ENCODE measurements around the gene RMDN3. TPM values are rescaled to one million over a fixed set of nuclear protein-coding genes. Genes with fewer than 3 reads are reported as not detected.

The RMDN3 gene
- polyA plus RNA-seq, 2 donors: 18.0 to 21.6 TPM

DNA sequence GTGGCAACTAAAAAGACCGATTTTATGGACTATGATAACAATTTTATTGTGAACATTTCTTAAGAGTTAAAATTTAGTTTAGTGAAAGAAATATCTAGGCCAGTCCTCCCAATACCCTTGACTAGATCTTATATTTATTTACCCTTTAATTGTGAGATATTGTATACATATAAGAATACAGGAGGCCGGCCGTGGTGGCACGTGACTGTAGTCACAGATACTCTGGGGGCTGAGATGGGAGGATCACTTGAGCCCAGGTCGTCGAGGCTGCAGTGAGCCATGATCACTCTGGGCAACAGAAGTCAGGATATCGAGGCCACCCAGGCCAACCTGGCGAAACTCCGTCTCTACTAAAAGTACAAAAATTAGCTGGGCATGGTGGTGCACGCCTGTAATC, 756 bp upstream of the RMDN3 start:
- Histone ChIP-seq H3K27ac (ENCODE audit: low read depth in 2 of 2, low read length in 1 of 2) (no peak overlapping the region), H3K4me3 (ENCODE audit: low read depth in 1 of 2, low read length in 2 of 2) (peak overlapping the region; percentile 69 to 82), H3K4me1 (ENCODE audit: control insufficient read depth in 2 of 2, insufficient read depth in 2 of 2, low read length in 1 of 2) (peaks cover 0 to 4% of the 10 kb centered on the region in 2 donors), H3K9me3 (ENCODE audit: control insufficient read depth in 2 of 2, insufficient read depth in 1 of 2, low read depth in 1 of 2, low read length in 1 of 2) (no peaks in the 10 kb centered on the region), H3K36me3 (ENCODE audit: control insufficient read depth in 2 of 2, insufficient read depth in 2 of 2, low read length in 1 of 2) (peaks cover 7 to 10% of the 10 kb centered on the region in 2 donors), H3K27me3 (ENCODE audit: control insufficient read depth in 1 of 2, insufficient read depth in 2 of 2, low read length in 2 of 2) (no peaks in the 10 kb centered on the region)
- 62 to 66% methylated on average over 10 of the region's 10 CpGs for WGBS, 2 donors

DNA sequence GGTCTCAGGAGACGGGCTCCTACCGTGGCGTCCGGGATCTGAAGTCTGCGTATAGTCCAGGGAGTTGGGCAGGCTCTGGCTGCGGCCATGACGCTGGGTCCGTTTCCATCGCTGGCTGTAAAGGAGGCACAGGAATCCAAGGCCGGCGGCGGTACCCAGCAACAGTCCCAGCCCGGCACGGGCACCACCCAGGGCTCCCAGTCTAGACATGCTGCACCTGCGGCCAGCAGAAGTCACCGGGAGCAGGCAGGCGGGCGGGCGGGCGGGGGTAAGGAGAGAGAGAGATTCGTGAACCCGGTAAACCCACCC, 526 bp downstream of the RMDN3 start:
- Histone ChIP-seq H3K4me1 (ENCODE audit: control insufficient read depth in 2 of 2, insufficient read depth in 2 of 2, low read length in 1 of 2) (peaks cover 0 to 4% of the 10 kb centered on the region in 2 donors), H3K9me3 (ENCODE audit: control insufficient read depth in 2 of 2, insufficient read depth in 1 of 2, low read depth in 1 of 2, low read length in 1 of 2) (no peaks in the 10 kb centered on the region), H3K36me3 (ENCODE audit: control insufficient read depth in 2 of 2, insufficient read depth in 2 of 2, low read length in 1 of 2) (peaks cover 10 to 13% of the 10 kb centered on the region in 2 donors), H3K27me3 (ENCODE audit: control insufficient read depth in 1 of 2, insufficient read depth in 2 of 2, low read length in 2 of 2) (no peaks in the 10 kb centered on the region), H3K4me3 (ENCODE audit: low read depth in 1 of 2, low read length in 2 of 2) (peak overlapping the region; percentile 82 to 85), H3K27ac (ENCODE audit: low read depth in 2 of 2, low read length in 1 of 2) (peak overlapping the region; percentile 88 to 89)
- 0 to 1% methylated on average over 22 of the region's 22 CpGs for WGBS, 2 donors

DNA sequence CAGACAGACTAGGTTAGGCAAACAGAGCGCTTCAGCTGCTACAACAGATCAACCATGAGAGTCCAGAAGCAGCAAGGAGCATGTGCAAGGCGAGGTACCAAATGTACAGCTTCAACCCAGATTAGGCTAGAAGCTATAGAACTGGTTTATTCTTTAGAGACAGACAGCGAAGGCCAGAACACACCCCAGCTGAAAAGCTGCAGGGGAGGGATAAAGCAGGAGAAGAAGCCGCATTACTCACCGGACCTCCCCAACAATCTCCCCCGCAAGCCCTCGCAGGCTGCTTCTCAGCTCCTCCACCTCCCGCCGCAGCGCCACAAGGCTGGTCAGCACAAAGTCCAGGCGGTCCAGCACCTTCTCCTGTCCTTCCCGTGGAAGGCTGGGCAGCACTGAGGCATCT, 3.3 kb downstream of the RMDN3 start:
- Histone ChIP-seq H3K4me3 (ENCODE audit: low read depth in 1 of 2, low read length in 2 of 2) (no peak overlapping the region), H3K4me1 (ENCODE audit: control insufficient read depth in 2 of 2, insufficient read depth in 2 of 2, low read length in 1 of 2) (peaks cover 0 to 4% of the 10 kb centered on the region in 2 donors), H3K27me3 (ENCODE audit: control insufficient read depth in 1 of 2, insufficient read depth in 2 of 2, low read length in 2 of 2) (no peaks in the 10 kb centered on the region), H3K27ac (ENCODE audit: low read depth in 2 of 2, low read length in 1 of 2) (no peak overlapping the region), H3K9me3 (ENCODE audit: control insufficient read depth in 2 of 2, insufficient read depth in 1 of 2, low read depth in 1 of 2, low read length in 1 of 2) (no peaks in the 10 kb centered on the region), H3K36me3 (ENCODE audit: control insufficient read depth in 2 of 2, insufficient read depth in 2 of 2, low read length in 1 of 2) (peaks cover 23 to 26% of the 10 kb centered on the region in 2 donors)
- 95 to 98% methylated on average over 12 of the region's 12 CpGs for WGBS, 2 donors

DNA sequence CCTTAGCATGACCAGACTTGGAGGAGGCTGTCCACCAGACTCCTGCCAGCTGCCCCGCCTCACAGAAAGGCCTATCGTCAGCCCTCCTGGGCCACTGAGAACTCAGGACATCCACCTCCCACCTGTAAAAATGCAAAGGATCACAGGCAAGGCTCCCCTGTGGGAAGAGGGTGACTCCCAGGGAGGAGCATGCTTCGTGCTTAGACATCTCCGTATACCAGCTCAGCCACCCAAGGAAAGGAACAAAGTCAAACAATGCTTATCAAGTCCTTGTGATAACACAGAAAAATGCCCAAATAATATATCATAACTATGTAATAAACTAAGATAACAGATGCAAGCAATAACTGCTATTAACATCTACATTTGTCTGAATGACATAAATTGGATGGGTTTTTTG, 4.2 kb downstream of the RMDN3 start:
- Histone ChIP-seq H3K36me3 (ENCODE audit: control insufficient read depth in 2 of 2, insufficient read depth in 2 of 2, low read length in 1 of 2) (peaks cover 23 to 26% of the 10 kb centered on the region in 2 donors), H3K4me3 (ENCODE audit: low read depth in 1 of 2, low read length in 2 of 2) (no peak overlapping the region), H3K9me3 (ENCODE audit: control insufficient read depth in 2 of 2, insufficient read depth in 1 of 2, low read depth in 1 of 2, low read length in 1 of 2) (no peaks in the 10 kb centered on the region), H3K27me3 (ENCODE audit: control insufficient read depth in 1 of 2, insufficient read depth in 2 of 2, low read length in 2 of 2) (no peaks in the 10 kb centered on the region), H3K27ac (ENCODE audit: low read depth in 2 of 2, low read length in 1 of 2) (no peak overlapping the region), H3K4me1 (ENCODE audit: control insufficient read depth in 2 of 2, insufficient read depth in 2 of 2, low read length in 1 of 2) (peaks cover 0 to 4% of the 10 kb centered on the region in 2 donors)
- whole genome bisulfite sequencing, 2 donors: 82 to 89% methylated on average over 4 of the region's 4 CpGs

DNA sequence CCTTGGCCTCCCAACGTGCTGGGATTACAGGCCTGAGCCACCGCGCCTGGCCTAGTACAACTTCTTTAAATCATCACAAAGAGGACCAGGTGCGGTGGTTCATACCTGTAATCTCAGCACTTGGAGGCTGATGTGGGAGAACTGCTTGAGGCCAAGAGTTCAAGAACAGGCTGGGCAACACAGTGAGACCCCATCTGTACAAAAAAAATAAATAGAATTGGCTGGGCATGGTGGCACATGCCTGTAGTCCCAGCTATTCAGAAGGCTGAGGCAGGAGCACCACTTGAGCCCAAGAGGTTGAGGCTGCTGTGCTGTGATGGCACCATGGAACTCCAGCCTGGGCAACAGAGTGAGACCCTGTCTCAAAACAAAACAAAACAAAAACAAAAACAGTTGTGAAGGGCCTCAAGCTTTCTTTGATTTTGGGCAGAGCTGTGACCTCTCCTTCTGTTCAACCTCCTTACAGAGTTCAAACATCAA, 5.9 kb downstream of the RMDN3 start:
- no peaks in the 10 kb centered on the region for H3K27me3 ChIP-seq (ENCODE audit: control insufficient read depth in 1 of 2, insufficient read depth in 2 of 2, low read length in 2 of 2)
- H3K4me1 ChIP-seq (ENCODE audit: control insufficient read depth in 2 of 2, insufficient read depth in 2 of 2, low read length in 1 of 2): peaks cover 0 to under 1% of the 10 kb centered on the region in 2 donors
- no peak overlapping the region for H3K4me3 ChIP-seq (ENCODE audit: low read depth in 1 of 2, low read length in 2 of 2)
- no peaks in the 10 kb centered on the region for H3K9me3 ChIP-seq (ENCODE audit: control insufficient read depth in 2 of 2, insufficient read depth in 1 of 2, low read depth in 1 of 2, low read length in 1 of 2)
- peaks cover 23 to 33% of the 10 kb centered on the region in 2 donors for H3K36me3 ChIP-seq (ENCODE audit: control insufficient read depth in 2 of 2, insufficient read depth in 2 of 2, low read length in 1 of 2)
- H3K27ac ChIP-seq (ENCODE audit: low read depth in 2 of 2, low read length in 1 of 2): no peak overlapping the region
- WGBS, 2 donors: 97% methylated on average over 4 of the region's 4 CpGs

DNA sequence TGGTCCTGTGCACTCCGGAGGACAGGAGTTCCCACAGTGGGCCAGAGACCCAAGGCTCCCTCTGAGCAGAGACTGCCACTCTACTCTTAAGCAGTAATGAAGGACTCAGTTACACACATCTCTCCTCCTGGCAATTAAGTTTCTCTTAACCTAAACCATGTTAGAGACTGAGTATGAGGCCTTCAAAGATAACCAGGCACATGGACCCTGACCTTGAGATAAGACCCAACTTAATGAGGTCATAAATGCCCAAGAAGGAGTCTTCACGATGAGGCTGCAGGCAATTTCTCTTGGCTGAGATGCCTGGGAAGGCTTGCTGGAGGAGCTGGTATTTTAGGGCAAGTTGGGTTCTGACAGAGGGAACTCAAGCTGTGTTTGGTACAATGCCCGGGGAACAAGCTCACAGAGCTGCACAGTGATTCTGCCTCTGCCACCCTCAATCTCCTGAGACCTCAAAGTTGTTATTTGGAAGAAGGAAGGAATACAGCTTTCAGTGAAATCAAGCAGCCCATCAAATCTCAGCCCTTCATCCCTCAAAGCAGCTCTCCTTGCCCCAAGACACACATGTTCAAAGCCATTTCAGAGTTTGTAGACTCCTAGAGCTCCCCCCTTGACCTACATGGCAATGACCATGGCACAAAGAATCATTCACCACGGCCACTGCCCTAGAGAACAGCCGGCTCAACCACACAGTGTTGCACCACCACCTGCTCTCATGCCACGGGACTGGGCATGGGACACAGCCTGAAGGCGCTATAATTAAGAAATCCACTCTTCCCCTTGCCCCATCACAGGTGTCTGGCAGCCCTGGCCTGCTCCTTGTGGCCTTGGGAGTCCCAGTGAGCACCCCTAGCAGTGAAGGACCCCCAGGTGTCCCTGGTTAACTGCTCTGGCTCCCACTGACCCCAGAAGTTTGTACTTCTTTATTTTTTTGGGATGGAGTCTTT, 7.1 kb downstream of the RMDN3 start:
- H3K27ac ChIP-seq (ENCODE audit: low read depth in 2 of 2, low read length in 1 of 2): no peak overlapping the region
- no peaks in the 10 kb centered on the region for H3K9me3 ChIP-seq (ENCODE audit: control insufficient read depth in 2 of 2, insufficient read depth in 1 of 2, low read depth in 1 of 2, low read length in 1 of 2)
- no peaks in the 10 kb centered on the region for H3K4me1 ChIP-seq (ENCODE audit: control insufficient read depth in 2 of 2, insufficient read depth in 2 of 2, low read length in 1 of 2)
- H3K27me3 ChIP-seq (ENCODE audit: control insufficient read depth in 1 of 2, insufficient read depth in 2 of 2, low read length in 2 of 2): no peaks in the 10 kb centered on the region
- H3K4me3 ChIP-seq (ENCODE audit: low read depth in 1 of 2, low read length in 2 of 2): no peak overlapping the region
- 72 to 79% methylated on average over 7 of the region's 7 CpGs for WGBS, 2 donors
- H3K36me3 ChIP-seq (ENCODE audit: control insufficient read depth in 2 of 2, insufficient read depth in 2 of 2, low read length in 1 of 2): peaks cover 29 to 43% of the 10 kb centered on the region in 2 donors

DNA sequence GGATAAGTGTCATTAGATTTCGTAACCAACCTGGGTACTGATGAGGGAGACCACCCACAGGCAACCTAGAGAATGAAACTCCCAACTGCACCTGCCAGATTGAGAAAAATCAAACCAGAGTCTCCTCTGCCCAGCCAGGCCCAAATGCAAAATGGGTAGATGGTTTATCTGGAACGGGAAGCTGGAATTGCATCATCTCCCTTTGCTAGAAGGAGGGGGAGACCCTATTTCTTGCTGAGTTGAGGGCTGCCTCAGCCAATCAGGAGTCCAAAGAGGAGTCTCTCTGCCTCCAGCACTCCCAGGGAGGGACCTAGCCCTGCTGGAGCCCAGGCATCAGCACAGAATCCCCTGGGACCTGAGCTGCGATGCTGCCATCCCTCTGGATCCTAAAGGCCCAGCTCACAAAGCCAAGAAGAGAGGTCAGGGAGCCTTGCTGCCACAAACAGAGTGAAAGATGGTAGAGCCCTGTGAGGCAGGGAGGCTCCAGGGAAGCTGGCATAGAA, 8.1 kb downstream of the RMDN3 start:
- H3K27ac ChIP-seq (ENCODE audit: low read depth in 2 of 2, low read length in 1 of 2): no peak overlapping the region
- no peak overlapping the region for H3K4me3 ChIP-seq (ENCODE audit: low read depth in 1 of 2, low read length in 2 of 2)
- no peaks in the 10 kb centered on the region for H3K4me1 ChIP-seq (ENCODE audit: control insufficient read depth in 2 of 2, insufficient read depth in 2 of 2, low read length in 1 of 2)
- H3K27me3 ChIP-seq (ENCODE audit: control insufficient read depth in 1 of 2, insufficient read depth in 2 of 2, low read length in 2 of 2): no peaks in the 10 kb centered on the region
- H3K9me3 ChIP-seq (ENCODE audit: control insufficient read depth in 2 of 2, insufficient read depth in 1 of 2, low read depth in 1 of 2, low read length in 1 of 2): no peaks in the 10 kb centered on the region
- 74% methylated on average over 3 of the region's 3 CpGs for WGBS, 2 donors
- H3K36me3 ChIP-seq (ENCODE audit: control insufficient read depth in 2 of 2, insufficient read depth in 2 of 2, low read length in 1 of 2): peaks cover 29 to 42% of the 10 kb centered on the region in 2 donors

DNA sequence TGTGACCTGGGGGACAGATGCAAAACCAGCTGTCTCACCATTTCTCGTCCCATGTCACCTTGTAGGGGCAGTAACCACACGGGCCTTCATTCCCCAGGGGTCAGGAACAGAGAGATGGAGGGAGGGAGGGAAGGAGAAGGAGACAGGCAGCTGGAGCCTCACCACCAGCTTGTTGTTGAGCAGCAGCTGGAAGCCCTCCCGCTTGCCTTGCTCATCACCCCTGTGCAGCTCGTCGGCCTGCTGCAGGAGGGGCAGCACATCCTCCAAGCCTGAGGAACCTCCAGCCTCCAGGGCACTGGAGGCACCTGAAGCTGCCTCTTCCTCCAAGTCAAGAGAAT, 10.3 kb downstream of the RMDN3 start:
- no peaks in the 10 kb centered on the region for H3K4me1 ChIP-seq (ENCODE audit: control insufficient read depth in 2 of 2, insufficient read depth in 2 of 2, low read length in 1 of 2)
- H3K36me3 ChIP-seq (ENCODE audit: control insufficient read depth in 2 of 2, insufficient read depth in 2 of 2, low read length in 1 of 2): peaks cover 25 to 34% of the 10 kb centered on the region in 2 donors
- H3K9me3 ChIP-seq (ENCODE audit: control insufficient read depth in 2 of 2, insufficient read depth in 1 of 2, low read depth in 1 of 2, low read length in 1 of 2): no peaks in the 10 kb centered on the region
- 72 to 78% methylated on average over 5 of the region's 5 CpGs for WGBS, 2 donors
- H3K27ac ChIP-seq (ENCODE audit: low read depth in 2 of 2, low read length in 1 of 2): no peak overlapping the region
- H3K4me3 ChIP-seq (ENCODE audit: low read depth in 1 of 2, low read length in 2 of 2): no peak overlapping the region
- no peaks in the 10 kb centered on the region for H3K27me3 ChIP-seq (ENCODE audit: control insufficient read depth in 1 of 2, insufficient read depth in 2 of 2, low read length in 2 of 2)

DNA sequence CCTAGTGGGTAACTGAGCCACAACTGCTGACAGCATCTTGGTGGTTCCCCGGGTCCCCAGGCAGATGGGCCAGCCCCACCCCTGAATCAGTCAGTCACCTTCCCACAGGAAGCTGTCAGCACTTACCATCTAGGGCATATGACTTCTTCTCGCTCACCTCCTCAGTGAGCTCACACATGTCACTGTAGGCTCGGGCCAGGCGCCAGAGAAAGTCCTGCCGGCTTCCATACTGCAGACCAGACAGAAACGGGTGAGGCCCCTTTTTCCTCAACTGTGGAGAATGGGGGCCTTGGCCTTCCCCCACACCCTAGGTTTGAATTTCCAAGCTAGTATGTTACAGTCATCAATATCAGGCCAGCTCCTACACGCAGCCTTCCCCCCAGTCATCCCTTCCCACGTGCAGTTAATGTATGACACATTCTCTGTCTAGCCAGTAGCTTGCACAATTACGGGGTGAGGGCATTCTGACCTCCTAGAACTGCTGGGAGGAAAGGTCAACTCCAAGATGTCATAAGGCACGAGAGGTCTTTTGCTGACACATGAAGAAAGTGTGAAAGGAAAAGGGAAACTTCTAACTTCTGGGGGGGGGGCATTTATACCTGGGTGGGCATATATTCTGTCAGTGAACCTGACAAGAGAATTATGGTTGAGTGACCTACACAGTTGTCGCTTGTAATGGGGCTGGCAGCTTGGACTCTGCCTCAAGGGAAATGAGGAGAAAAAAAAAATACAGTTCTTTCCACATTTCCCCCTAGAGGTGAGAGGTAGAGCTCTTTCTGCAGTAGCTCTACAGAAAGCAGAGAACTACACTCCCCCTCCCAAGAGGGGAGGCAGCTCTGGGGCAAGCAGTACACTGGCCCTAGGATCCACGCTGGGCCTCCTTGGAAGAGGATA, 10.9 kb downstream of the RMDN3 start:
- Histone ChIP-seq H3K9me3 (ENCODE audit: control insufficient read depth in 2 of 2, insufficient read depth in 1 of 2, low read depth in 1 of 2, low read length in 1 of 2) (no peaks in the 10 kb centered on the region), H3K27me3 (ENCODE audit: control insufficient read depth in 1 of 2, insufficient read depth in 2 of 2, low read length in 2 of 2) (no peaks in the 10 kb centered on the region), H3K4me1 (ENCODE audit: control insufficient read depth in 2 of 2, insufficient read depth in 2 of 2, low read length in 1 of 2) (no peaks in the 10 kb centered on the region), H3K4me3 (ENCODE audit: low read depth in 1 of 2, low read length in 2 of 2) (no peak overlapping the region), H3K36me3 (ENCODE audit: control insufficient read depth in 2 of 2, insufficient read depth in 2 of 2, low read length in 1 of 2) (peaks cover 23 to 37% of the 10 kb centered on the region in 2 donors), H3K27ac (ENCODE audit: low read depth in 2 of 2, low read length in 1 of 2) (peak overlapping the region in 1 of 2 donors; percentile 22)
- WGBS, 2 donors: 71 to 72% methylated on average over 12 of the region's 12 CpGs

Measured in esophagus (tissue), 2 donors.